K562 (cell line): ENCODE results near the gene SLC1A7. TPM values are rescaled to one million over a fixed set of nuclear protein-coding genes. Genes with fewer than 3 reads are reported as not detected.

Experiments used
- ATAC-seq: fragments of 200-7000 bp; cut with Tn5 transposase; 3 replicates; pipeline ENCODE4 v1.9.1; 2020; ENCODE audit warnings: moderate library complexity
- BruUV-seq: library from RNA; stranded (reverse); fragments of 400-500 nt; replicated peaks from 2 replicates; lab custom pipeline; 2021; lab: Mats Ljungman, UMichigan
- CTCF ChIA-PET: fragments of 300-600 bp; formaldehyde crosslinking; extraction: SDS; loops from one replicate; lab custom pipeline; 2021; ENCODE audit warnings: low intra/inter-chr PET ratio; lab: Yijun Ruan, JAX
- POLR2A ChIA-PET: fragments of 300-600, 350-650 bp; sonication (Branson Sonifier 250); formaldehyde crosslinking; extraction: SDS; loops from one replicate; lab custom pipeline; 2021; ENCODE audit warnings: antibody characterized with exemption, inconsistent platforms; lab: Yijun Ruan, JAX
- DNase-seq, 4 experiments: peaks; one replicate each; pipeline versions ENCODE4 v3.0.0 to v3.0.0-alpha.2; 2011 to 2018; ENCODE audit warnings: low spot score in 3 of 4, mixed read lengths in 3 of 4; ENCODE audit errors: extremely low read depth in 1 of 4
- FAIRE-seq: peaks from 2 replicates; lab custom pipeline; 2011; peaks lifted over from hg19 to GRCh38; lab: Jason Lieb, UNC
- H2AFZ ChIP-seq: 2 replicates; pipeline ENCODE4 v1.6.0; 2011; ENCODE audit warnings: low read depth, low read length, control low read depth, inconsistent platforms
- H3K27ac ChIP-seq: fragments of 200-600 bp; 3 replicates; pipeline ENCODE4 v1.8.0; 2011; ENCODE audit warnings: low read depth, mild to moderate bottlenecking, control low read depth, inconsistent platforms, low read length, moderate library complexity, mixed read lengths; ENCODE audit errors: extremely low read depth
- H3K27me3 ChIP-seq, 2 experiments: fragments of 300-600 bp in 1 of 2; 2 replicates in 1 of 2; 3 replicates in 1 of 2; pipeline versions ENCODE4 v1.6.0 to v1.8.0; 2011; ENCODE audit warnings: inconsistent platforms in 2 of 2, low read length in 2 of 2, mild to moderate bottlenecking in 1 of 2, mixed read lengths in 1 of 2, moderate library complexity in 1 of 2; ENCODE audit not compliant: control insufficient read depth in 2 of 2, insufficient read depth in 2 of 2
- H3K36me3 ChIP-seq: fragments of 300-600 bp; 3 replicates; pipeline ENCODE4 v1.8.0; 2011; ENCODE audit warnings: mild to moderate bottlenecking, low read length, inconsistent platforms; ENCODE audit not compliant: control insufficient read depth, insufficient read depth
- H3K4me1 ChIP-seq, 2 experiments: fragments of 200-600 bp in 1 of 2; replicated peaks in 1 of 2; 2 replicates in 1 of 2; 3 replicates in 1 of 2; pipeline versions ENCODE4 v1.5.1 to v1.8.0; 2011; ENCODE audit warnings: inconsistent platforms in 2 of 2, low read length in 2 of 2, mild to moderate bottlenecking in 1 of 2, mixed read lengths in 1 of 2, moderate library complexity in 1 of 2; ENCODE audit not compliant: control insufficient read depth in 2 of 2, insufficient read depth in 2 of 2
- H3K4me2 ChIP-seq: 2 replicates; pipeline ENCODE4 v1.6.1; 2011; ENCODE audit warnings: low read length, control low read depth, inconsistent platforms, mixed read lengths; ENCODE audit not compliant: insufficient read depth
- H3K4me3 ChIP-seq: fragments of 200-600 bp; sonication (generic), shearing (Covaris generic); 2 replicates; pipeline ENCODE4 v1.5.1; 2016; ENCODE audit warnings: control low read depth, inconsistent platforms
- H3K79me2 ChIP-seq: fragments of 200-600 bp; 3 replicates; pipeline ENCODE4 v1.8.0; 2011; ENCODE audit warnings: low read length, inconsistent platforms; ENCODE audit not compliant: control insufficient read depth, insufficient read depth
- H3K9ac ChIP-seq, 2 experiments: 2 replicates each; pipeline versions ENCODE4 v1.6.0 to v1.6.1; 2011; ENCODE audit warnings: low read depth in 2 of 2, low read length in 2 of 2, control low read depth in 1 of 2, inconsistent platforms in 1 of 2, mild to moderate bottlenecking in 1 of 2, mixed read lengths in 1 of 2; ENCODE audit not compliant: insufficient read depth in 1 of 2
- H3K9me1 ChIP-seq: one replicate; pipeline ENCODE4 v1.6.0; 2011; ENCODE audit warnings: inconsistent platforms, mild to moderate bottlenecking, low read length, moderate library complexity; ENCODE audit not compliant: control insufficient read depth, insufficient read depth
- H3K9me3 ChIP-seq: replicated peaks from 2 replicates; pipeline ENCODE4 v1.5.1; 2011; ENCODE audit warnings: low read depth, low read length, inconsistent platforms; ENCODE audit not compliant: control insufficient read depth, insufficient read depth
- H4K20me1 ChIP-seq: replicated peaks from 2 replicates; pipeline ENCODE4 v1.6.1; 2011; ENCODE audit warnings: low read length, inconsistent platforms, mixed read lengths; ENCODE audit not compliant: control insufficient read depth, insufficient read depth
- CSDE1 ChIP-seq, 2 experiments: fragments of 450-650 bp; IDR thresholded peaks; 2 replicates each; pipeline ENCODE4 v1.6.1; 2016; ENCODE audit warnings: mild to moderate bottlenecking in 1 of 2
- DMBX1 ChIP-seq: fragments of 250-450 bp; sonication (Bioruptor Pico); IDR thresholded peaks from 2 replicates; pipeline ENCODE4 v1.8.0; 2022; ENCODE audit warnings: inconsistent platforms, mild to moderate bottlenecking, moderate library complexity, borderline replicate concordance
- IFI16 ChIP-seq: fragments of 250-450 bp; sonication (Bioruptor Pico); IDR thresholded peaks from 2 replicates; pipeline ENCODE4 v2.1.2; 2022; ENCODE audit warnings: mild to moderate bottlenecking, inconsistent platforms
- IRF1 ChIP-seq: sonication (generic); formaldehyde crosslinking; IDR thresholded peaks from 2 replicates; pipeline ENCODE4 v1.8.0; 2022; ENCODE audit warnings: missing genetic modification reagents, mild to moderate bottlenecking, borderline replicate concordance
- MIER1 ChIP-seq: fragments of 450-650 bp; IDR thresholded peaks from 2 replicates; pipeline ENCODE4 v1.6.1; 2016; ENCODE audit warnings: antibody characterized with exemption, mild to moderate bottlenecking, low read depth
- PRMT5 ChIP-seq: sonication (generic); formaldehyde crosslinking; IDR thresholded peaks from 2 replicates; pipeline ENCODE4 v1.5.0; 2020; ENCODE audit warnings: missing genetic modification reagents
- WGBS: fragments of 100-300 bp; shearing (Covaris generic); methylation state at CpG from one replicate; pipeline ENCODE4 v1.1.6; 2016; ENCODE audit warnings: low coverage, mixed read lengths; ENCODE audit not compliant: insufficient coverage; ENCODE audit errors: missing lambda C conversion rate; 5-methylcytosine and 5-hydroxymethylcytosine counted together
- in situ Hi-C: fragments of 300-500 bp; cut with MboI; formaldehyde crosslinking; loops from 4 replicates; pipeline ENCODE4 v1.15.0; 2018; ENCODE audit warnings: inconsistent platforms, mixed read lengths
- intact Hi-C: fragments of 100-400 bp; cut with micrococcal nuclease; formaldehyde crosslinking; loops from 2 replicates; pipeline ENCODE4 v1.14.2; 2022
- polyA plus RNA-seq, 8 experiments: library from polyadenylated mRNA; depleted of rRNA in 4 of 8; stranded (reverse) in 5 of 8; unstranded in 3 of 8; fragments of >200 nt; fragmentation: Nextera tagmentation in 2 of 8; fragmentation: Illumina TruSeq in 1 of 8; extraction: Ambion mirVana in 2 of 8; extraction: Trizol in 1 of 8; gene quantifications; 2 replicates each; pipeline versions ENCODE4 v1.2.1 to v1.2.3, GENCODE V29; 2011 to 2014; ENCODE audit warnings: inconsistent platforms in 1 of 8, missing spikeins in 1 of 8
- total RNA-seq, 7 experiments: library from RNA; depleted of rRNA in 6 of 7; stranded (reverse); fragments of >200 nt in 6 of 7; fragmentation: Illumina TruSeq in 2 of 7; extraction: Trizol in 2 of 7; gene quantifications; 2 replicates each; pipeline versions ENCODE4 v1.2.1 to v1.2.3, GENCODE V29; 2011 to 2021; ENCODE audit warnings: low replicate concordance in 1 of 7

SLC1A7 gene
- total and polyA plus RNA-seq, 9 of the 15 experiments (the other 6 are each of a cell fraction or from before 2014, with no cell fraction given) = 0.07 TPM; not detected in 8

DNA sequence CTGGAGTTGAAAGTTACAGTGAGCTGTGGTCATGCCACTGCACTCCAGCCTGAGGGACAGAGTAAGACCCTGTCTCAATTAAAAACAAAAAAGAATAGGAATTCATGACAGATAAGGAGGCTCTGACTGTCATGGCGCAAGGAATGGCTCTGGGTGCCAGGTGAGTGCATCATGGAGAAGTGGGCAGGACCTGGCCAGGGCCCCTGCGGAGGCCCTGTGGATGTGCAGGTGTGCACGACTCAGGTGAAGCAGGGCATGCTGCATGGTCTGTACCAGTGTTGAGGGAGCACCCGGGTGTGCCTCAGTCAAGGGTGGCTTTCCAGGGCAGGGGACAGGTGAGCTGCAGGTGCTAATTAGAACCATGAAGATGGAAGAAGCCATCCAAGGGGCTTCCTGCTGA is 14.0 kb downstream of the SLC1A7 start:
- in situ Hi-C loops (no loop called here), intact Hi-C loops (no loop called here)
- H3K79me2 ChIP-seq = no peaks in the 10 kb centered on the region
- ATAC-seq (no peak), FAIRE-seq (no peak), DNase-seq (no peak)
- H3K9me3 ChIP-seq = no peaks in the 10 kb centered on the region
- H3K27me3 ChIP-seq = peaks cover 33 to 53% of the 10 kb centered on the region in 2 experiments
- H4K20me1 ChIP-seq = no peaks in the 10 kb centered on the region
- ChIA-PET CTCF (no interaction called here), POLR2A (interaction anchor here (0.6 kb wide), 1 partner anchor 45 kb away, joined by 6 read pairs; no protein-coding TSS in a partner anchor)
- BruUV-seq = no TSS peak
- H3K4me1 ChIP-seq = peaks cover 0 to 4% of the 10 kb centered on the region in 2 experiments; a peak in 3 of 5 replicates
- no peak overlapping the region for H3K4me3 ChIP-seq
- no peak overlapping the region for H3K4me2 ChIP-seq
- 24% methylated on average over 4 of the region's 4 CpGs for WGBS
- no peaks in the 10 kb centered on the region for H3K9me1 ChIP-seq
- H2AFZ ChIP-seq = no peak overlapping the region
- TF ChIP-seq DMBX1 (CRISPR knock-in tag) (no peak), PRMT5 (CRISPR knock-in tag) (no peak), MIER1 (no peak), IFI16 (no peak)
- no peak overlapping the region for H3K27ac ChIP-seq
- no peak overlapping the region for H3K9ac ChIP-seq
- H3K36me3 ChIP-seq = no peaks in the 10 kb centered on the region

GRCh38 chr1:53127546-53127945 is 14.9 kb downstream of the SLC1A7 start:
- BruUV-seq = no TSS peak
- H3K27me3 ChIP-seq = peaks cover 36 to 59% of the 10 kb centered on the region in 2 experiments
- no peak overlapping the region for H2AFZ ChIP-seq
- ATAC-seq (peak; percentile 25; the same call in 1 of the 3 replicates), FAIRE-seq (no peak), DNase-seq (no peak)
- WGBS = 14% methylated on average over 5 of the region's 5 CpGs
- H3K9me1 ChIP-seq = no peaks in the 10 kb centered on the region
- H3K4me3 ChIP-seq = no peak overlapping the region
- ChIA-PET CTCF (no interaction called here), POLR2A (no interaction called here)
- H3K9me3 ChIP-seq = no peaks in the 10 kb centered on the region
- H3K4me2 ChIP-seq = no peak overlapping the region
- peaks cover 0 to 8% of the 10 kb centered on the region in 2 experiments; a peak in 3 of 5 replicates for H3K4me1 ChIP-seq
- no peak overlapping the region for H3K27ac ChIP-seq
- TF ChIP-seq CSDE1 (IDR thresholded peaks at IDR 0.05) (no peak), IRF1 (CRISPR knock-in tag) (no peak)
- H4K20me1 ChIP-seq = no peaks in the 10 kb centered on the region; the same call in 1 of the 2 replicates
- H3K79me2 ChIP-seq = no peaks in the 10 kb centered on the region
- 0 out of 4 replicates have a peak overlapping the region, but pooled peaks of 1 of the 2 experiments have one; percentile 38 for H3K9ac ChIP-seq
- H3K36me3 ChIP-seq = no peaks in the 10 kb centered on the region
- in situ Hi-C loops = no loop called here
- intact Hi-C loops = loop anchor here (2.0 kb wide), 1 partner anchor 55 kb away; no protein-coding TSS in a partner anchor
